ENCODE data around the gene TMEM242. TPM values are rescaled to one million over a fixed set of nuclear protein-coding genes. Genes with fewer than 3 reads are reported as not detected.

Gene TMEM242
- total RNA-seq: 6.2 and 7.9 TPM in 2 replicates

DNA sequence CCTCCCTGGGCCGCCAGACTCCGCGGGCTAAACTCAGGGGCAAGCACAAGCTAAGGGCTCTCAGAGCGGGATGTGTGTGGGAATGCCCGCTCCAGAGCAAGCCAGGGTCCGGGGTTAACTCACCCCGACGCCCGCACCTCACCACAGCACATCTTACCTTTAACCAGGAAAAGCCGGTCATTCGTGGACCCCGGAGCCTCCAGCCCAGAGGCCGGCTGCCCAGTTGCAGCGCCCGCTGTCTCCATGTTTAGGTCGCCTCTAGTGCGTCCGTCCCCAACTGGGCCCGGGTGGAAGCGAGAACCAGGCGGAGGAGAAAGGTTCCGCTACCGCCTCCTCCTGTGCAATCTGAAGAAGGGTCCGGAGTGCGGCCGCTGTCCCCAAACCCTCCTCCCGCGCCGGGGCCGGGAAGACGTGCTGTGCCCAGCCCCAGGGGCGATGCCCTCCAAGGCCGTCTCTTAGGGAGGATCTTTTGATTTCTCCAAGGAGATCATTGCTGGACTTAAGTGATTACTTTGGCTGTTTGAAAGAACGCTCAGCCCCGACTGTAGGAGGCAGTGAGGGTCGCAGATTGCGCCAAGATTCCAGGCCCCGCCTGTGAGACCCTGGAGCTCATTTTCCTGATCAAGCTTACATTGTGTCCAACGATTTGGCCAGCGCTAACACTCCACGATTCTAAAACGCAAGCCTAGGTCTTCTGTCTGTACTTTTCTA lies at the start of gene TMEM242:
Gene TMEM242, minus strand, starts transcription at position 265 of the 711 bp plus-strand sequence. Its CDS starts 20 bp downstream, at position 245.

Other genes starting within 250 kb of the TMEM242 start
- gene ZDHHC14, start 57.7 kb upstream of the TMEM242 start, total RNA-seq: 2.1 and 5.8 TPM in 2 replicates

Measured in smooth muscle cell of the umbilical artery (primary cell).